Activated CD4-positive, CD25-positive, alpha-beta regulatory T cell treated with anti-CD3 and anti-CD28 coated beads, Interleukin-2, amount 50 U/mL, for 16 hours (primary cell): ENCODE measurements around the gene RBAK.
A peak's percentile ranks its signal among the peaks of the same experiment; 100 is the strongest.
"Not testable (repeated sequence)": the region's sequence is repeated elsewhere in the genome, so short reads cannot be mapped to it uniquely, and the experiment has no call there.

Experiments used
- DNase-seq: peaks from one replicate; pipeline ENCODE4 v3.0.0-alpha.2; 2020; ENCODE audit warnings: low read depth, low spot score

Gene RBAK

GRCh38 chr7:5045558-5046396 is at the start of gene RBAK:
Gene RBAK (plus strand): TSS chr7:5045860. CDS start chr7:5048077, 2,217 bp downstream.
- DNase-seq: peak; percentile 73

GRCh38 chr7:4996696-4997222 is 48.9 kb upstream of the RBAK start:
- no peak for DNase-seq

DNA sequence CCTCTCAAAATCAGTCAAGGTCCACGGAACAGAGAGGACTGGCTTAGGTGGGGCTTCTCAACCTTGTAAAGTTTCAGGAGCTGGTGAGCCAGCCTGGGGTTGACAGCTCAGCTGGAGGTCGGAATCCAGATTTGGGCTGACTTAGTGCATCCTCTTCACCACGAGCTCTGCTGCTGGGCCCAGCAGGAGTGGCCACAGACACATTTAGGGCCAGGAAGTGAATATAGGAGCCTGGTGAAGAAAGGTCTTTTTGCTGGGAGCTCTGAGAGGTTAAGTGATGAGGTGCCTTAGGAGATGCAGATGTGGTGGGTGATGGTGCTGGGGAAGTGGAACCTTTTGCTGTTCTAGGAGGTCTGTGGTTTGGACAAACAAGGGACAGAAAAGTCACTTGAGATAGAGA is 47.4 kb upstream of the RBAK start:
- DNase-seq: no peak

DNA sequence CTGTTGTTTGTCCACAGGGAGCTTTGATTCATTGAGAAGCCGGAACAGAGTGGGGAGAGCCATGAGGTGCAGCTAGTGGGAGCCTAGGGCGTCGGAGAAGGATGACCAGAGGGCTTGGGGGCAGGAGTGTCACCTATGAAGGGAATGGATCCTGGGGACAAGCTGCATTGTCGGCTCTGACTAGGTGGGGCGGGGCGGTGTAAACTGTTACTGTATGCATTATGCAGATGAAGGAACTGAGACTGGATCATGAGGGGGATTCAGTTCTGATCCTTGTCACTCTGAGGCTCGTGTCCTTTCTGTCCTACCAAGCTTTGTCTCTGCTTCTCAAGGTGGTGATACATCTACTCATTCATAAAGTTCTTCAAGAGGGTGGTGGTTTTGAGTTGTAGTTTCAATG is 46.8 kb upstream of the RBAK start:
- DNase-seq: no peak

DNA sequence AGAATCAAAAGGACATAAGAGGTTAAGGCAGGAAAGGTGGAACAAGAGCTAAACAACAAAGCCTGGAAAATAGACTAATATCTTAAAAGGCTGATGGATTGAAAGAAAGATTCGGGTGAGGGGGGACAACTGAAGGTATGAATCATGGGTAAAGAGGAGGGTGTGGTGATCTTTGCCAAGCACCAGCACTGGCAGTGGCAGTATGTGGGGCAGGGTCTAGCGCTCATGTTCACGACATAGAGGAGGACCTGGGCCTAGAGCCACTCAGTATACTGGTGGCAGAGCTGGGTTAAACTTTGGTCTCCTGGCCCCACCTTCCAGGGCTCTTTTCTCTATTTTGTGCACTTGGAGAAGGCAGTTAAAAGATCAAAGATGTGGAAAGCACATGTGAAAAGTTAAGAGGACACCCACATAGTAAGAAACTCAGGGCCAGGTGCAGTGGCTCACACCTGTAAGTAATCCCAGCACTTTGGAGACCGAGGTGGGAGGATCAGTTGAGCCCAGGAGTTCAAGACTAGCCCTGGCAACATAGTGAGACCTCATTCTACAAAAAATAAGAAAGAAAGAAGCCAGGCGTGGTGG is 46.2 kb upstream of the RBAK start:
- no peak for DNase-seq

DNA sequence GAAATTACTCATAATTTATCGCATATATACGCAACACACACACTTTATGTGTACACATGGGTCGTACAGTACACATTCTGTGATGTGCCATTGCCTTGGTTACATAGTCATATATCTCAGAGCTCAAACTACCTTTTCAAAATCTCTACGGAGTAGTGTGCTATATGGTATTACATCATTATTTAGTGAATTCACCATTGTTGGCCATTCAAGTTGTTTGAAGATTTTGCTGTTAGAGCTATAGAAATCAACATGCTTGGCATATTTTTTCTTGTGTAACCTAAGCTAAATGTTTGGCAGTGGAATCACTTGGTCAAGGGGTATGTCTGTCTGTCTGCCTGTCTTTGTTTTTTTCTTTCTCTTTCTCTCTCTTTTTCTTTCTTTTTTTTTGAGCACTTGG is 44.7 kb upstream of the RBAK start:
- no peak for DNase-seq

DNA sequence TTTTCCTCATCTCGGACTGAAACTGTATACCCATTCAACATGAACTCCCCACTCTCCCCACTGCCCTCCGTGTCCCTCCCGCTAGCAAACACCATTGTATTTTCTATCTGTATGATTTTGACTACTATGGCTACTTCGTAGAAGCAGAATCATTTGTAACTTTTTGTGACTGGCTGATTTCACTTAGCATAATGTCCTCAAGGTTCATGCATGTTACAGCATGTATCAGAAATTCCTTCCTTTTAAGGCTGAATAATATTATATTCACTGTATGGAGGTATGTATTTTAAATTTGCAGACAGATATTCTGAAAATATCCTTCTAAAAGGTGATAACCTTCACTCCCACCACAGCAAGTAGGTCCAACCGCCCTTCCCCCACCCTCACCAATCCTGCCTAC is 43.7 kb upstream of the RBAK start:
- no peak for DNase-seq

GRCh38 chr7:5005066-5005465 is 40.6 kb upstream of the RBAK start:
- no peak for DNase-seq

DNA sequence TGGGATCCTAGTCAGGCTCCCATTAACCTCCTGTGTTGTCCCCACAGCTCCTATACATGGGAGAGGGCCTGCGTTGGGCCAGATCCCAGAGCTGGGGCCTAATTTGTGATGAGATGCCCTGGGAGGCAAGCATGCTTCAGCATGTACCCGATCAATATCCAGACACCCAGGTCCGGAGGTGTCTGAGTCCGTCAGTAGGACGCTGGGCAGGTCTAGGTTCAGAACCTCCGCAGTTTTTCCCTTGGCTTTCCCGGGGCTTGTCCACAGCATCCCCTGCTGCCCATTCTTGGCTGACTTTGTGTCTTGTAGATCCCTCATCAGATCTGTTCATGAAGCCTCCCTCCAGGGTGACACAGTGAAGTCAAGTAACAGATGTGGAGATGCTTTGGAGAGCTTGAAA is 32.7 kb upstream of the RBAK start:
- no peak for DNase-seq

- not testable (repeated sequence) for DNase-seq
Observed at GRCh38 chr7:5015936-5016335, 29.7 kb upstream of the RBAK start.

GRCh38 chr7:5017626-5018025 is 28.0 kb upstream of the RBAK start:
- DNase-seq: not testable (repeated sequence)

DNA sequence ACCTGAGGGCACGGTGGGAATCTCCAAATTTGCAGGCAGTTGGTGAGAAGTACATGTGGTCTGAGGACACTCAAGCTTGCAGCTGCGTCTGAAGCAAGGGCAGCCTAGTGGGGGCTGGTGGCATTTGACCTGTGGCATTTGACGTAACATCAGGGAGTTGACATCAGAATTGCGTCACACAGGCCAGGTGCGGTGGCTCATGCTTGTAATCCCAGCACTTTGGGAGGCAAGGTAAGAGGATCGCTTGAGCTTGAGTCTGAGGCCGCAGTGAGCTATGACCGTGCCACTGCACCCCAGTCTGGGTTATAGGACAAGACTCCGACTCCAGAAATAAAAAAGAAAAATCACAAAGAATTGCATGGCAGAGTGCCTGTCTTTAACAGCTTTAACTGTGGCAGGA is 25.6 kb upstream of the RBAK start:
- no peak for DNase-seq

GRCh38 chr7:5020976-5021550 is 24.6 kb upstream of the RBAK start:
- DNase-seq: not testable (repeated sequence)

DNA sequence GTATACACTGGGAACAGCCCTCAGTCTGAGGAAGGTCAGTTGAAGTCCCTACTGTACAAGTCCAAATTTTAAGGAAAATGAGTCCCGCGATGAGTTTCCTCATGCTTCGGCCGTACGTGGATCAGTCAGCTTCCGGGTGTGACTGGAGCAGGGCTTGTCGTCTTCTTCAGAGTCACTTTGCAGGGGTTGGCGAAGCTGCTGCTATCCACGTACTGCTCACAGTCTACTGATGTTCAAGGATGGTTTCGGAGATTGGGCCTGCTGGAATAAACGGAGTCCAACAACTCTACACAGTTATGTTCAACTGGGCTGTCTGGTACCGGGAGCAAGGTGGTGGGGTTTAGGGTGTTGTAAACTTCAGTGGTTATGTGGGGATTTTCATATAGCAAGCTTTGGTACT is 22.0 kb upstream of the RBAK start:
- not testable (repeated sequence) for DNase-seq

DNA sequence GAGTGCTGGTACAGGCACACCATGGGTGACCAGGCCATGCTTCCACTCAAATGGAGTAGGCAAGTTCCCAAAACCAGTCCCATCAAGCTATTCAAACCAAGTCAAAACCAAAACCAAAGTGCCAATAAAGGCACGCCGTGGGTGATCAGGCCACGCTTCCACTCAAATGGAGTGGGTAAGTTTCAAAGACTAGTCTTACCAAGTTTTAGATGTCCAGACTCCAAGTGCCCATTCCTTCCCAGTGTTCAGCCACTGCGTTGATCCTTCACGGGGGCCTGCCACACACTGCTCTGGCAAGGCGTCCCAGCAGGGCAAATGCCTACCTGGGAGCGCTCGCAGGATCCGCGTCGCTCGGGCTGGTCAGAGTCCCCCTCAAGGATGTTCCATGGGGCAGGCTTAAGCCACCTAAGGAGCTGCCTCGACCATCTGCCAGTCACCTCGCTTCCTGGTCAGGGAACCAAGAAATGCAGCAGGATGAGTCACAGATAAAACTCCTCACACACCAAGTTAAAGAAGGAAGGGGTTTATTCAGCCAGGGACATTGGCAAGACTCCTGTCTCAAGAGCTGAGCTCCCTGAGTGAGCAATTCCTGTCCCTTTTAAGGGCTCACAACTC is 17.8 kb upstream of the RBAK start:
- not testable (repeated sequence) for DNase-seq

DNA sequence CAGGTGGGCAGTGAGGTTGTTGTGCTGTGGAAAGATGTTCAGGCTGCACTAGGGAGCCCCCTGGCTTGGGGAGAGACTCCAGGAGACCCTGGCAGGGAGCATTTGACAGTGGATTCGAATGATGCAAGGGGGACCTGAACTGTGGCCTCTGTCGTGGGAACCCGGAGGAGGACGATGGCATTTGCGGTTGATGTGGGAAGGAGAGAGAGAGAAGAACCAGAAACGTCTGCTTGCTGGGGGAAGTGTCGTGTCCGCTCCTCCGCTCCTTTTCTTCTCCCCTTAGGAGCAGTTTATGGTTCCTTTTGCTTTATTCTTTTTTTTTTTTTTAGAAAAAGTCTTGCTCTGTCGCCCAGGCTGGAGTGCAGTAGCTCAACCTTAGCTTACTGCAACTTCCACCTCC is 12.5 kb upstream of the RBAK start:
- not testable (repeated sequence) for DNase-seq

GRCh38 chr7:5035276-5035675 is 10.4 kb upstream of the RBAK start:
- DNase-seq: no peak

DNA sequence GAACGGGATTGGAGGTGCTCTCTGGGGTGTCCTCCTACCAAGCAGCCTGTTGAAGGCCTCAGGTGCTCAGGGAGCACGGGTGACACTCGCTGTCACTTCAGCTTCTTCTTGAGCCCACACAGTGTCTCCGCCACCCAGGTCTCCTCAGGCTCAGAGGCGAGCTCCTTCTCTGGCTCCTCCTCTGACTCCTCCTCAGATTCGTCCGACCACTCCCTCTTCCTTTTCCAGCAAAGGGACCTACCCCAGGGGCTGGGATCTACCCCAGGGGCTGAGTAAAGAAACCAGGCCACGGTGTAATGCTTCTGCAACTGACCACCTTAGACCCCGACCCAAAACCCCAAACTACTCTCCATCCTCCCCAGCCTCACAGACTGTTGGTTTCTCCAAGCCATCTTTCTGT is 9.2 kb upstream of the RBAK start:
- DNase-seq: no peak

- DNase-seq: no peak
Observed at GRCh38 chr7:5041047-5041446, 4.6 kb upstream of the RBAK start.

GRCh38 chr7:5043661-5044060 is 2.0 kb upstream of the RBAK start:
- DNase-seq: no peak

GRCh38 chr7:5046397-5046732 is 705 bp downstream of the RBAK start:
- not testable (repeated sequence) for DNase-seq

DNA sequence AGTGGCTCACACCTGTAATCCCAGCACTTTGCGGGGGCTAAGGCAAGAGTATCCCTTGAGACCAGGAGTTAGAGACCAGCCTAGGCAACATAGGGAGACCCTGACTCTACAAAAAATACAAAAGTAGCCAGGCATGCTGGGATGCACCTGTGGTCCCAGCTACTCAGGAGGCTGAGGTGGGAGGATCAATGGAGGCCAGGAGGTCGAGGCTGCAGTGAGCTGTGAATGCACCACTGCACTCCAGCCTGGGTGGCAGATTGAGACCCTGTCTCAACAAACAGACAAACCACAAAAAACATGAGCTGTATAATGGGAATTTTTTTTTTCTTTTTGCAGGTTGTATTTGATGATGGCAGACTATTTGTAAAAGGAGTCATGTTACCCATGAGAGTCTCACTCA is 1.5 kb downstream of the RBAK start:
- DNase-seq: not testable (repeated sequence)
